ENCODE measurements around the gene AOPEP. TPM values are rescaled to one million over a fixed set of nuclear protein-coding genes. Genes with fewer than 3 reads are reported as not detected.

The AOPEP gene
- total RNA-seq, 1 donor from 2014 or later, result 16.6 TPM

DNA sequence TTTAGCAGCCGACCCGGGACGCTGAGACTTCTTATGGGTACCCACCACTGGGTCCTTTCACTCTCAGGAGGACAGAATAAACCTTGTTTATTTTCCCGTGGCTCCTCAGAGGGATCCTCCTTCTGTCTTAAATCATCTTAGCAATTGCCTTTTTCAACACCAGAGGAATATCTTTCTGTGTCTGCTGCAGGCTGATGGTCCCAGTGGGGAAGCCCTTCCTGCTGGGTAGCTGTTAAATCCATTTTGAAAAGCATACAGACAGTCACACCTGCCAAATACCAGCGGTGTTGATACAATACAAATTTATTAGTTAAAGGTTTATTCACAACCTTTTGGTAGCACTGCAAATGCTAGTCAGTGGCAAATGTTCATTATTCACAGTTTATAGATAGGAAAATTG lies 222.9 kb downstream of the AOPEP start:
- no peak overlapping the region for H3K27ac ChIP-seq
- peaks cover 37% of the 10 kb centered on the region for H3K4me1 ChIP-seq
- H3K27me3 ChIP-seq, result no peaks in the 10 kb centered on the region
- H3K9me3 ChIP-seq (ENCODE audit: low read depth), result no peaks in the 10 kb centered on the region
- Mint-ChIP-seq H3K4me3 (no peak overlapping the region), H3K9me3 (no peaks in the 10 kb centered on the region), H3K36me3 (peaks cover 13% of the 10 kb centered on the region), H3K27ac (no peak overlapping the region), H3K27me3 (ENCODE audit: insufficient read depth, low read depth) (peaks cover 2% of the 10 kb centered on the region), H3K4me1 (peaks cover 44% of the 10 kb centered on the region)
- no peaks in the 10 kb centered on the region for H3F3A ChIP-seq (ENCODE audit: low read depth)
- no peaks in the 10 kb centered on the region for H3K36me3 ChIP-seq
- no peak overlapping the region for H3K4me3 ChIP-seq
- no peaks in the 10 kb centered on the region for H4K20me1 ChIP-seq (ENCODE audit: low read depth)
- peak overlapping the region; percentile 21 for H3K4me2 ChIP-seq
- no peak overlapping the region for H2AFZ ChIP-seq (replicated peaks)
- H3K9ac ChIP-seq, result no peak overlapping the region
- TF ChIP-seq EZH2 (IDR thresholded peaks at IDR 0.05), result no peak
- TF ChIP-seq, protein P1, sequence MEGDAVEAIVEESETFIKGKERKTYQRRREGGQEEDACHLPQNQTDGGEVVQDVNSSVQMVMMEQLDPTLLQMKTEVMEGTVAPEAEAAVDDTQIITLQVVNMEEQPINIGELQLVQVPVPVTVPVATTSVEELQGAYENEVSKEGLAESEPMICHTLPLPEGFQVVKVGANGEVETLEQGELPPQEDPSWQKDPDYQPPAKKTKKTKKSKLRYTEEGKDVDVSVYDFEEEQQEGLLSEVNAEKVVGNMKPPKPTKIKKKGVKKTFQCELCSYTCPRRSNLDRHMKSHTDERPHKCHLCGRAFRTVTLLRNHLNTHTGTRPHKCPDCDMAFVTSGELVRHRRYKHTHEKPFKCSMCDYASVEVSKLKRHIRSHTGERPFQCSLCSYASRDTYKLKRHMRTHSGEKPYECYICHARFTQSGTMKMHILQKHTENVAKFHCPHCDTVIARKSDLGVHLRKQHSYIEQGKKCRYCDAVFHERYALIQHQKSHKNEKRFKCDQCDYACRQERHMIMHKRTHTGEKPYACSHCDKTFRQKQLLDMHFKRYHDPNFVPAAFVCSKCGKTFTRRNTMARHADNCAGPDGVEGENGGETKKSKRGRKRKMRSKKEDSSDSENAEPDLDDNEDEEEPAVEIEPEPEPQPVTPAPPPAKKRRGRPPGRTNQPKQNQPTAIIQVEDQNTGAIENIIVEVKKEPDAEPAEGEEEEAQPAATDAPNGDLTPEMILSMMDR (IDR thresholded peaks at IDR 0.05), result no peak
- TF ChIP-seq EZH2phosphoT487 (IDR thresholded peaks at IDR 0.05), result no peak
- H3K79me2 ChIP-seq (ENCODE audit: low read depth), result no peaks in the 10 kb centered on the region
- DNase-seq (ENCODE audit: low spot score), result no peak

DNA sequence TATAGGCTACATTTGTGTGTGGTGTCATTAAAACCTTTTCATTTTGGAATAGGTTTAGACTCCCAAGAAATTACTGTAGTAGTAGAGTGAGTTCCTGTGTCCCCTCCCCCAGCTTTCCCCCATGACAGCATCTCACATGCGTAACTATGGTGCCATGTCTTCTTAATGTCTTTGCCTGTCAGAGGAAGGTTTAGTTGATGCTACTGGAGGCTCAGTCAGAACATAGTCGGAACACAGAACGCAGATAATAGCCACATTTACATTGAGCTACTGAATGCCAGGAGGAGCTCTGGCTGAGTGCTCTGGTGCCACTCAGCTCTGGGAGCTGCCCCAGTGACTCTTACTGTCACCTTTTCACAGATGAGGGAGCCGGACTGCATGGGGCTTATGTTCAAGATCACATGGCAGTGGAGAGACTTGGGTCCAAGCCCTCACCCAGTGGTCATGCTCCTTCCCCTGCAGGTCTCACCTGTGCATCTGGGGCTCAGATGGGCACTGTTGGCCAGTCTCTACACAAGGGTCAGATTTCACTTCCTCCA lies 223.6 kb downstream of the AOPEP start:
- TF ChIP-seq EZH2 (IDR thresholded peaks at IDR 0.05), result no peak
- no peak for TF ChIP-seq EZH2phosphoT487 (IDR thresholded peaks at IDR 0.05)
- TF ChIP-seq, protein P1 (IDR thresholded peaks at IDR 0.05), result no peak
- H3K4me3 Mint-ChIP-seq, result no peak overlapping the region

DNA sequence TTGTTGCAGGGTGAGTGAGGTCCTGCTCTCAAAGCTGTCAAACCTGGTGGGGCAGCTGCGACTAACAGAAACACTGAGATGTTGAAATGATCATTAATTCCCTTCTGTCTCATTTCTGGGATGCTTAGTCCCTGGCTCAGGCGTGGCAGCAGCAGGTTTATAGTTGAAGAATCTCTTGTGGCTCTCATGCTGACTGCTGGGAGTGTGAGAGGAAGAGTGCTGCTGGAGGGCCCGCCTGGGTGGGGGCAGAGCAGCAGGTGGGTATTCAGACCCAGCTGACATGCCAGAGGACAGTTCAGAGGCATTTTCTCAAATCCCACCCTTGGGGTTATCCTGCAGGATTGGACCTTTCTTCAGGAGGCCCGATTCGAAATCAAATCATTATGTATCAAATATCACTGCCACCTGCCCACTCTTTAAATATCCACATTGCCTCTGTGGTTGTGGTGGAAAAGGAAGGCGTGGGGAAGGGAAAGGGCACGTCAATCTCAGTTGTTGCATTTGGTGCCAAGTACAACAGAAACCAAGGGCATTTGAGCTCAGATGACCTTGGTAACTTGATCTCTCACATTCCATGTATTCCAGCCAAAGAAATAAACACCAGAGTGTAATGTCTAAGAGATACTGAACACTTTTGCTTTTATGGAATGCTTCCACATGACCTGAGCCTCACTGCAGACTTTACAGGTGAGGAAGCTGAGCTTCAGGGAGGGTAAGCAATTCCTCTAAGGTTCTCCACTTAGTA lies 224.3 kb downstream of the AOPEP start:
- no peak overlapping the region for H3K27ac ChIP-seq
- DNase-seq (ENCODE audit: low spot score), result no peak
- TF ChIP-seq EZH2phosphoT487 (IDR thresholded peaks at IDR 0.05) (no peak), EZH2 (IDR thresholded peaks at IDR 0.05) (no peak)
- H3K4me2 ChIP-seq, result no peak overlapping the region
- H3K36me3 Mint-ChIP-seq, result peaks cover 10% of the 10 kb centered on the region
- H3K27me3 Mint-ChIP-seq (ENCODE audit: insufficient read depth, low read depth), result peaks cover 2% of the 10 kb centered on the region
- H2AFZ ChIP-seq (replicated peaks), result no peak overlapping the region
- H3K4me1 ChIP-seq, result peaks cover 37% of the 10 kb centered on the region
- H3K4me3 Mint-ChIP-seq, result no peak overlapping the region
- H3K9me3 ChIP-seq (ENCODE audit: low read depth), result no peaks in the 10 kb centered on the region
- H3K79me2 ChIP-seq (ENCODE audit: low read depth), result no peaks in the 10 kb centered on the region
- no peaks in the 10 kb centered on the region for H3K27me3 ChIP-seq
- no peaks in the 10 kb centered on the region for H3F3A ChIP-seq (ENCODE audit: low read depth)
- H3K27ac Mint-ChIP-seq, result no peak overlapping the region
- no peak overlapping the region for H3K4me3 ChIP-seq
- no peak overlapping the region for H3K9ac ChIP-seq
- peaks cover 44% of the 10 kb centered on the region for H3K4me1 Mint-ChIP-seq
- no peaks in the 10 kb centered on the region for H3K36me3 ChIP-seq
- H4K20me1 ChIP-seq (ENCODE audit: low read depth), result no peaks in the 10 kb centered on the region
- H3K9me3 Mint-ChIP-seq, result no peaks in the 10 kb centered on the region

More for the DNA sequence above, 223.6 kb downstream of the AOPEP start:
- H3K4me2 ChIP-seq, result no peak overlapping the region
- H3K27me3 Mint-ChIP-seq (ENCODE audit: insufficient read depth, low read depth), result peaks cover 2% of the 10 kb centered on the region
- peak overlapping the region; percentile 22 for H3K27ac Mint-ChIP-seq
- peaks cover 37% of the 10 kb centered on the region for H3K4me1 ChIP-seq
- peaks cover 44% of the 10 kb centered on the region for H3K4me1 Mint-ChIP-seq
- no peaks in the 10 kb centered on the region for H3K9me3 Mint-ChIP-seq
- no peaks in the 10 kb centered on the region for H3K36me3 ChIP-seq
- DNase-seq (ENCODE audit: low spot score), result no peak
- no peak overlapping the region for H3K4me3 ChIP-seq
- no peaks in the 10 kb centered on the region for H3K27me3 ChIP-seq
- no peak overlapping the region for H2AFZ ChIP-seq (replicated peaks)
- H3K79me2 ChIP-seq (ENCODE audit: low read depth), result no peaks in the 10 kb centered on the region
- no peaks in the 10 kb centered on the region for H3K9me3 ChIP-seq (ENCODE audit: low read depth)
- H3K36me3 Mint-ChIP-seq, result peaks cover 10% of the 10 kb centered on the region
- no peak overlapping the region for H3K27ac ChIP-seq
- no peaks in the 10 kb centered on the region for H4K20me1 ChIP-seq (ENCODE audit: low read depth)
- no peak overlapping the region for H3K9ac ChIP-seq
- H3F3A ChIP-seq (ENCODE audit: low read depth), result no peaks in the 10 kb centered on the region
